ENCODE measurements around the gene CDH12.

GRCh38 chr5:22719842-22720241 lies 133.3 kb downstream of the CDH12 start:
- TF ChIP-seq CHD2 (IDR thresholded peaks at IDR 0.05; ENCODE audit: low read length, partially characterized antibody) (no peak), CTCF (IDR thresholded peaks at IDR 0.05) (no peak), E2F6 (IDR thresholded peaks at IDR 0.05; ENCODE audit: borderline replicate concordance, low read depth) (no peak), SREBF2 (IDR thresholded peaks at IDR 0.05) (no peak), POLR2A (IDR thresholded peaks at IDR 0.05; ENCODE audit: low read length) (no peak), CEBPB (IDR thresholded peaks at IDR 0.05) (no peak)
